Frontal cortex (tissue), 4 donors: Measurements from ENCODE around the gene MUC4. TPM values are rescaled to one million over a fixed set of nuclear protein-coding genes. Genes with fewer than 3 reads are reported as not detected.
"Not testable (repeated sequence)": the region's sequence is repeated elsewhere in the genome, so short reads cannot be mapped to it uniquely, and the experiment has no call there.

Experiments
- DNase-seq, 2 donors: peaks; one replicate each; pipeline ENCODE4 v3.0.0; 2012; ENCODE audit warnings: low spot score in 2 of 2
- FAIRE-seq: peaks from 2 replicates; lab custom pipeline; 2012; peaks lifted over from hg19 to GRCh38; lab: Jason Lieb, UNC
- total RNA-seq: library from RNA; depleted of rRNA; stranded (reverse); fragments of >200 nt; gene quantifications from one replicate; pipeline ENCODE4 v1.2.3, GENCODE V29; 2014
- donor health status: control.
- donor health status: control.
- donor health status: control.

Gene MUC4
- total RNA-seq, 1 donor from 2014 or later: 0.41 TPM

GRCh38 chr3:195724363-195724762, 87.4 kb downstream of the MUC4 start:
- FAIRE-seq, DNase-seq: not testable (repeated sequence)

GRCh38 chr3:195722996-195723345, 88.8 kb downstream of the MUC4 start:
- FAIRE-seq, DNase-seq: not testable (repeated sequence)

- not testable (repeated sequence) for DNase-seq, FAIRE-seq
These were observed 89.4 kb downstream of the MUC4 start for GRCh38 chr3:195722139-195722995.

- DNase-seq, FAIRE-seq: not testable (repeated sequence)
These were observed 90.8 kb downstream of the MUC4 start, which contains the start of gene MUC20 for GRCh38 chr3:195720831-195721506. Gene MUC20, plus strand, starts transcription at chr3:195720978. Its CDS starts 30 bp downstream, at chr3:195721008.

- not testable (repeated sequence) for FAIRE-seq, DNase-seq
These were observed 92.0 kb downstream of the MUC4 start for GRCh38 chr3:195719514-195720254.

GRCh38 chr3:195718477-195718984, 93.2 kb downstream of the MUC4 start:
- no peak for DNase-seq
- FAIRE-seq: no peak

GRCh38 chr3:195717852-195718476, 93.8 kb downstream of the MUC4 start:
- FAIRE-seq (no peak), DNase-seq (no peak)

- no peak for DNase-seq
- FAIRE-seq: no peak
These were observed 94.3 kb downstream of the MUC4 start for GRCh38 chr3:195717416-195717815.

- FAIRE-seq: no peak
- DNase-seq: no peak
These were observed 96.0 kb downstream of the MUC4 start for GRCh38 chr3:195715583-195716266.

GRCh38 chr3:195715134-195715533, 96.6 kb downstream of the MUC4 start:
- DNase-seq: no peak
- no peak for FAIRE-seq

GRCh38 chr3:195714380-195715011, 97.2 kb downstream of the MUC4 start:
- FAIRE-seq (no peak), DNase-seq (no peak)

- not testable (repeated sequence) for DNase-seq, FAIRE-seq
These were observed 98.6 kb downstream of the MUC4 start for GRCh38 chr3:195713150-195713549.

- FAIRE-seq: not testable (repeated sequence)
These were observed 99.2 kb downstream of the MUC4 start for GRCh38 chr3:195712535-195712910.

GRCh38 chr3:195711813-195712534, 99.8 kb downstream of the MUC4 start:
- FAIRE-seq (no peak), DNase-seq (no peak)

More at GRCh38 chr3:195712535-195712910, 99.2 kb downstream of the MUC4 start:
- not testable (repeated sequence) for DNase-seq

- DNase-seq, FAIRE-seq: not testable (repeated sequence)
These were observed 100.5 kb downstream of the MUC4 start for GRCh38 chr3:195711091-195711812.

- not testable (repeated sequence) for DNase-seq
These were observed 101.4 kb downstream of the MUC4 start for GRCh38 chr3:195710126-195710905.

More at GRCh38 chr3:195710126-195710905, 101.4 kb downstream of the MUC4 start:
- FAIRE-seq: not testable (repeated sequence)
